Measurements from ENCODE around the gene MGA.

GRCh38 chr15:41805711-41806110 is 145.5 kb downstream of the MGA start:
- TF ChIP-seq CTCF (IDR thresholded peaks at IDR 0.05; ENCODE audit: insufficient read depth, low read length) (no peak), SPI1 (IDR thresholded peaks at IDR 0.05; ENCODE audit: borderline replicate concordance, low read depth) (no peak)

Data from HL-60 (cell line).